HFF-Myc (cell line): Measurements from ENCODE around the gene NXF1.

Source experiments
- DNase-seq: peaks from one replicate; pipeline ENCODE4 v3.0.0-alpha.2; 2011; ENCODE audit warnings: low read depth; ENCODE audit errors: extremely low read depth
- H3K4me3 ChIP-seq: replicated peaks from 2 replicates; pipeline ENCODE4 v1.5.1; 2011; ENCODE audit warnings: low read depth, mild to moderate bottlenecking, control low read depth, low read length
- TF ChIP-seq, protein P1 (sequence below): IDR thresholded peaks from 2 replicates; pipeline ENCODE4 v1.5.1; 2012; ENCODE audit warnings: mild to moderate bottlenecking, low read depth, low read length, control low read depth; ENCODE audit errors: missing control alignments

Gene NXF1

DNA sequence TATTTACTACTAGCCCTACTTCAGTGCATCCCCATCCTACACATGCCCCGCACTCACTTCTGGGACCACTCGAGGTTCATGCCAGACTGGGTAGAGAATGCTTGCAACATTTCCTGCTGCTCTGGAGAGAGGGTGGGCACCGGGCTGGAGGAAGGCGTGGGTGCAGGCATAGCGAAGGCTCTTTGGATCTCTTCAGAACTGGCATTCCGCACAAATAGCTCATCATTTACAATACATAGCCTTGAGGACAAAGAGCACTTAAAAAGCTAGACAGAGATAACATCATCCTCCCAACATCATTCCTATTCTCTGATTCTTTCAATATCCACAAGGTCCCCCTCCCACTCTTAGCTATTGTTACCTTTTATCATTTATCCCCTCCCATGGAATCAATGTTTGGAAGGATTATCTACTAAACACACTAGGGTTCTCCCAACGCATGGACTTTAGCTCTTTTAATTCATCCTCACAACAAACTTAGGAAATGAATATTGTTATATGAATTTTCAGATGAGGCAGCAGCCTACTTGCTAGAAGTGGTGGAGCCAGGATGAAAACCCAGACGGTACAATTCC, 11.0 kb downstream of the NXF1 start:
- no peak for DNase-seq
- TF ChIP-seq, protein P1, sequence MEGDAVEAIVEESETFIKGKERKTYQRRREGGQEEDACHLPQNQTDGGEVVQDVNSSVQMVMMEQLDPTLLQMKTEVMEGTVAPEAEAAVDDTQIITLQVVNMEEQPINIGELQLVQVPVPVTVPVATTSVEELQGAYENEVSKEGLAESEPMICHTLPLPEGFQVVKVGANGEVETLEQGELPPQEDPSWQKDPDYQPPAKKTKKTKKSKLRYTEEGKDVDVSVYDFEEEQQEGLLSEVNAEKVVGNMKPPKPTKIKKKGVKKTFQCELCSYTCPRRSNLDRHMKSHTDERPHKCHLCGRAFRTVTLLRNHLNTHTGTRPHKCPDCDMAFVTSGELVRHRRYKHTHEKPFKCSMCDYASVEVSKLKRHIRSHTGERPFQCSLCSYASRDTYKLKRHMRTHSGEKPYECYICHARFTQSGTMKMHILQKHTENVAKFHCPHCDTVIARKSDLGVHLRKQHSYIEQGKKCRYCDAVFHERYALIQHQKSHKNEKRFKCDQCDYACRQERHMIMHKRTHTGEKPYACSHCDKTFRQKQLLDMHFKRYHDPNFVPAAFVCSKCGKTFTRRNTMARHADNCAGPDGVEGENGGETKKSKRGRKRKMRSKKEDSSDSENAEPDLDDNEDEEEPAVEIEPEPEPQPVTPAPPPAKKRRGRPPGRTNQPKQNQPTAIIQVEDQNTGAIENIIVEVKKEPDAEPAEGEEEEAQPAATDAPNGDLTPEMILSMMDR: no peak
- no peak overlapping the region for H3K4me3 ChIP-seq

DNA sequence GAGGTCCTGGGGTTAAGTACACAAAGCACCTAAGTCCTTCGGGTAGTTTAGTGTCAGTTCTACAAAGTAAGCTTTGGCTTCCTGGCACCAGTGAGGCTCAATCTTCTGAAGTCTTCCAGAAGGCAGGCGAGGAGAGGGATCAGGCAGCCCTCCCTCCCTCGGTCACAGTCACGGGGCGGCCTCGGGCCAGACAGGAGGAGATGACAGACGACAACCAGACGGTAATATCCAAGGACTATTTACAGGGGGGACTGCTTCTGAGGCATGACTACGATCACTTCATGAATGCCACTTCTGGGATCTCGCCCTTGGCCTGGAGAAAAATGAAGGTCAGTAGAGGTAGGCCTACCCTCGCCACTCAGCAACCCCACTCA, 13.1 kb downstream of the NXF1 start:
- no peak for DNase-seq
- TF ChIP-seq, protein P1: no peak
- H3K4me3 ChIP-seq: peak overlapping the region; percentile 88

DNA sequence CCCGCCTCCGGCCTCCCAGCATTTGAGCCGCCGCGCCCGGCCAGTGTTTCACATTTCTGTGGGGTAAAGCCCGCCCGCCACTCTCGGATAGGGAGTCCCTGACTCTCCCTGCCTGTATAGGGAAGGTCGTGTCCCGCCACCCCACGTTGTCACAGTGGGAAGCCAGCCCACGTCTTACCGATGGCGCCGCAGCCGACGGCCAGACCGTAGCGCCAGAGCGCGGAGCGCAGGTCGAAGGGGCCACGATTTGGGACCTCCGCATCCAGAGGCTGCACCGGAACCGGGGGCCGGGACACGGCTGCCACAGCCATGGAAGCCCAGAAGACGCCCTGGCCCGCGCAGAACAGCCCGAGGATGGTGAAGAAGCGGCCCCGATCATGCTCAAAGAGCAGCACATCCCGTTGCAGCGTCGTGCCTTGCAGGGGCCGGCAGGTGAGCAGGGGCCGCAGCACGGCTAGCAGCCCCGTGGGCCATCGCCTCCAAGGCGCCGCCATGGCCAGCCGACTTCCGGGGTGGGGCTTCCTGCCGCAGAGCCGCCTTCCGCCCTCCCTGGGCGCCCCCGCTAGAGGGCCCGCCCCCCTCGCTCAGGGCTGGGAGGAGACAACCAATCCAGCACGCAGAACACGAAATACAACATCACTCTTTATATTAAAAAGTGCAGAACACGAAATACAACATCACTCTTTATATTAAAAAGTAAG, 13.6 kb downstream of the NXF1 start, which contains the start of gene TMEM223:
Gene TMEM223 (minus strand): TSS at position 506 of the 701 bp plus-strand sequence. CDS start 12 bp downstream, at position 494.
- H3K4me3 ChIP-seq: peak within 1 kb of the TSS; percentile 88
- TF ChIP-seq, protein P1: no peak
- no peak for DNase-seq

DNA sequence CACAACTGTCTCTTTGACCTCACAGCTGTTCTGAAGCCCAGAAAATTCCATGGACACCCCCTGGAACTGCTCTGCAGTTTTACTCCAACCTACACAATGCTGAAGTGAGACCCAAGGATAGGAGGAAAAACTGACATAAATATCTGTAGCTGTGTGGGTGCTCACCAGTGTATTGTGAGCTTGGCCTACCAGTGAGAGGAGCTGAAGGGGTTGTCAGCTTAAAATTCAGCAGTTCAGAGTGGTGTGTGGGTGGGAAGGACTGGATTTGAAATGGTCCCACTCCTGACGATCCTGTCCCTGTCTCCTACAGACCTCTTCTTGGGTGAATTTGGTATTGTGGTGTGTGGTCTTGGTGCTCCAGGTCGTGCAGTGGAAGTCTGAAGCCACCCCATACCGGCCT, 15.7 kb downstream of the NXF1 start:
- no peak overlapping the region for H3K4me3 ChIP-seq
- DNase-seq: no peak
- TF ChIP-seq, protein P1: no peak

DNA sequence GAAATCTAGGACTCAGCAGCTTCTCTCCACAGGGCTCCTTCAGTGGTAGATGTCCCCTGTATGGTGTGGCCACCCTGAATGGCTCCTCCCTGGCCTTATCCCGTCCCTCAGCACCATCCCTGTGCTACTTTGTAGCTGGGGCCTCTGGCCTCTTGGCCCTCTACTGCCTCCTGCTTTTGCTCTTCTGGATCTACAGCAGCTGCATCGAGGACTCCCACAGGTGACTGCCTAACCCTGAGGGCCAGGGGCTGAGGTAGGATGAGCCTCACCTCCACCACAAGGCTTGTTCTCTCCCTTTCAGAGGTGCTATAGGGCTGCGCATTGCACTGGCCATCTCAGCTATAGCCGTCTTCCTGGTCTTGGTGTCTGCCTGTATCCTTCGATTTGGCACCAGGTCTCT, 16.2 kb downstream of the NXF1 start:
- TF ChIP-seq, protein P1: no peak
- no peak overlapping the region for H3K4me3 ChIP-seq
- no peak for DNase-seq

DNA sequence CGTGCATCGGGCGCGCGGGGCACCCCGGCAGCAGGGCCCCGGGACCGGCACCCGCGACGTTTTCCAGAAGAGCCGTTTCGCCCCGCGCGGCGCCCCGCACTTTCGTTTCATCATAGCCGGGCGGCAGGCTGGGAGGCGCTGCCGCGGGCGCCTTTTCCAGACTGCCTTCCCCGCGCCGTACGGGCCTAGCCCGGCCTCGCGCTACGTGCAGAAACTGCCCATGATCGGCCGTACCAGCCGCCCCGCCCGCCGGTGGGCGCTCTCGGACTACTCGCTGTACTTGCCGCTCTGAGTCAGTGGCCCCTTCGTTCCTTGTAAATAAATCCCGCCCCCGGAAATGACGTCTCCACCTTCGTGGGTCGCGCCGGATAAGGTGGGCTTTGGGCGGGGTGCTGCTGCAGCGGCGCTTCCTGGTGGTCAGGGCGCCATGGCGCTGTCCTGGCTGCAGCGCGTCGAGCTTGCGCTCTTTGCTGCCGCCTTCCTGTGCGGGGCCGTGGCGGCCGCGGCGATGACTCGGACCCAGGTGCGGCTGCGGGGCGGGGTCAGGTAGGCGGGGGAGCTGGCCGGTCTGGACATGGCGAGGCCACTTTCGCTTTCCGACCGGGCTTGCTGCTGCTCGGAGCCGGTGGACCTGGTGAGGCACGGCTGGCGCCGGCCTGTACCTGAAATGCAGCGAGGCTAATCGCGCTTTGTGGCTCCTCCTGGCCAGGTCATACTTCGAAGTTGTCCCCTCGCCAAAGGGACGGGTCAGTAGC, 18.1 kb downstream of the NXF1 start, which contains the start of gene TMEM179B:
Gene TMEM179B (plus strand): TSS at position 398 of the 755 bp plus-strand sequence. CDS start 30 bp downstream, at position 428.
- peak within 1 kb of the TSS; percentile 84 for H3K4me3 ChIP-seq
- peak; percentile 94 for DNase-seq
- TF ChIP-seq, protein P1: peak; percentile 72
